Measurements from ENCODE around the gene GMCL1.
"Not testable (repeated sequence)": the region's sequence is repeated elsewhere in the genome, so short reads cannot be mapped to it uniquely, and the experiment has no call there.

The GMCL1 gene

DNA sequence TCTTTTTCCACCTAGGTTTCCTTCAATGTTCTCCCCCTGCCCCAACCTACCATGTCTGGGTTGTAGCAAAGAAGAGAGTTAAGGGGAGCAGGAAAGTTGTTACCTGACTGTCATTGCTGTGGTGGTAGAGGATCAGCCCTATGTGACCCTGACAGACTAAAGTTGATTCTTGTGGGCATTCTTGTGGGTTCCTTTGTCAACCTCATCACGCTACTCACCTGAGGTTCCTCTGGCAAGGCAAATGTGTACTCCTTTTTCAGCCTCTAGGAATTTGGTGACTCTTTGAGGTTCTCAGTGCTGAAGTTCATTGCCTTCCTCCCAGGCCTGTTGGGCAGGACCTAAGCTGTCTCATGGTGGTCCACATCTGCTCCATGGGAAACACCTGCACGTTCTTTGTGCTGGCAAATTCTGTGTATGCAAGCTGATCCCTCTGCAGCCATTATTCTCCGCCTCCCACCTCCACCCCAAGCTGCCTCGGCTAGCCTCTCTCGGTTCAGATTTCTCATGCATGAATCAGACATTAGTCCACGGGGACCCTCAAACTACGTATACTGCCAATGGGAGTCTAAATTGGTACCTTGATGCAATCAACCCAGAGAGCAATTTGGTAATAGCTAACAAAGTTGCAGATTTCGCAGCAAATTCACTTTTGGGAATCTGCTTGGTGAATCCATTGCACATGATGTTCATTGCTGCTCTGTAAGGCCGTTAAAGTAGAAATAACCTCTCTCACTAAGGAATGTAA is 1.5 kb upstream of the GMCL1 start:
- no peak for DNase-seq (ENCODE audit: low spot score)
- TF ChIP-seq, protein P1, sequence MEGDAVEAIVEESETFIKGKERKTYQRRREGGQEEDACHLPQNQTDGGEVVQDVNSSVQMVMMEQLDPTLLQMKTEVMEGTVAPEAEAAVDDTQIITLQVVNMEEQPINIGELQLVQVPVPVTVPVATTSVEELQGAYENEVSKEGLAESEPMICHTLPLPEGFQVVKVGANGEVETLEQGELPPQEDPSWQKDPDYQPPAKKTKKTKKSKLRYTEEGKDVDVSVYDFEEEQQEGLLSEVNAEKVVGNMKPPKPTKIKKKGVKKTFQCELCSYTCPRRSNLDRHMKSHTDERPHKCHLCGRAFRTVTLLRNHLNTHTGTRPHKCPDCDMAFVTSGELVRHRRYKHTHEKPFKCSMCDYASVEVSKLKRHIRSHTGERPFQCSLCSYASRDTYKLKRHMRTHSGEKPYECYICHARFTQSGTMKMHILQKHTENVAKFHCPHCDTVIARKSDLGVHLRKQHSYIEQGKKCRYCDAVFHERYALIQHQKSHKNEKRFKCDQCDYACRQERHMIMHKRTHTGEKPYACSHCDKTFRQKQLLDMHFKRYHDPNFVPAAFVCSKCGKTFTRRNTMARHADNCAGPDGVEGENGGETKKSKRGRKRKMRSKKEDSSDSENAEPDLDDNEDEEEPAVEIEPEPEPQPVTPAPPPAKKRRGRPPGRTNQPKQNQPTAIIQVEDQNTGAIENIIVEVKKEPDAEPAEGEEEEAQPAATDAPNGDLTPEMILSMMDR (IDR thresholded peaks at IDR 0.05) = no peak
- H3K4me3 ChIP-seq = no peak overlapping the region
- H3K27ac ChIP-seq = no peak overlapping the region

DNA sequence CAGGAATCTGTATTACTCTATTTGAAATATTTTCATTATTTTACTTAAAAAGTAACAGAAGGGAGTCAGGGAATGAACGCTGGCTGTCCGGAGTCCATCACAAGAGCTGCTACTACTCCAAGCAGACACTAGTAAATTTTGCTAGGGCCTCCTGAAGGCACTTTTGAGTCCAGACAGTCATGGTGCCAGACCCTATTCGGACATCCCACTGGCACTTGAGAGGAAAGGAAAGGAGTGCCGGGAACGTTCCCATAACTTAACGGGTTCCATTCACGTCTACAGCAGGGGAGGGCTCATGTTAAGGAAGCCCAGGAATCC is 563 bp upstream of the GMCL1 start:
- H3K4me3 ChIP-seq = peak overlapping the region; percentile 84
- TF ChIP-seq, protein P1 (IDR thresholded peaks at IDR 0.05) = no peak
- peak overlapping the region; percentile 96 for H3K27ac ChIP-seq
- no peak for DNase-seq (ENCODE audit: low spot score)

DNA sequence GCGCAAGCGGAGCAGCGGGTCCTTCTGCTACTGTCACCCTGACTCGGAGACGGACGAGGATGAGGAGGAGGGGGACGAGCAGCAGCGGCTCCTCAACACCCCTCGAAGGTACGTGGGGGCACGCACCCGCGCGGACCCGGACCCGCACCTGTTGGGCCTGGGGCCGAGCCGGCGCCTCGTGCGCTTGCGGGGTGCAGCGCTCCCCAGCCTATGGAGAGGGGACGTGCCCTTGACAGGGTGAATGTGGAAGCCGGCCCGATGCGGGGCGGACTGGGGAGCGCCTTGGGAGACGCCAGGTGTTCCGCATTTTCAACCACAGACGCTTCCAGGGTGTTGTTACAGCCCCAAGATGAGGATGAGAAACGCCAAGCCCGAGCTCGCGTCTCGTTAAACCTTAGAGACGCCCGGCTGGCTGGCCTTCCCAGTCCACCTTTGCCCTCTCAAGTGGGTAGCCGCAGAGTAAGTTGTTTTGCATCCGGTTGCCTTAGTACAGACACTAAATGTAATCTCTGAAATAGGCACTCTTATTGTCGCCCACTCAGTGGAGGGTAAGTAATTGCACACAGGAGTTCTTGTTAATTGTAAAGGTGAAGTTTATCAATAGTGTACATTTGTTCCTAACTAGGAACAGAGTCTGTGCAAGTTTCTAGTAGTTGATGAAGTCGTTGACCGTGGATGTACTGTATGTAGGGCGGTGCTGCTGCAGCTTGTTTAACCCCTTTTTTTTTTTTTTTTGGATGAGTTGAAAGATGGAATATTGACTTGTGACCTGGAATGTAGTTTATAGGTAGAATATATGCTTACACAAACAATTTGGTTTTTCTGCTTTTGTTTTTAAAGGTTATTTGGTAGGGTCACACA is 815 bp downstream of the GMCL1 start:
- TF ChIP-seq, protein P1 (IDR thresholded peaks at IDR 0.05) = no peak
- H3K4me3 ChIP-seq = peak overlapping the region; percentile 84
- H3K27ac ChIP-seq = peak overlapping the region; percentile 96
- no peak for DNase-seq (ENCODE audit: low spot score)

DNA sequence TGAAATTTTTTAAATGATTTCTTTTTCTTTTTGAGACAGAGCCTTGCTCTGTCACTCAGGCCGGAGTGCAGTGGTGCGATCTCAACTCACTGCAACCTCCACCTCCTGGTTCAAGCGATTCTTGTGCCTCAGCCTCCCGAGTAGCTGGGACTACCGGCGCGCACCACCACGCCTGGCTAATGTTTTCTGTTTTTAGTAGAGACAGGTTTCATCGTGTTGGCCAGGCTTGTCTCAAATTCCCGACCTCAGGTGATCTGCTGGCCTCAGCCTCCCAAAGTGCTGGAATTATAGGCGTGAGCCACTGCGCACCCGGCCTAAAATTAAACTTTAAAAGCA is 1.4 kb downstream of the GMCL1 start:
- peak overlapping the region; percentile 84 for H3K4me3 ChIP-seq
- H3K27ac ChIP-seq; DNase-seq (ENCODE audit: low spot score): not testable (repeated sequence)

DNA sequence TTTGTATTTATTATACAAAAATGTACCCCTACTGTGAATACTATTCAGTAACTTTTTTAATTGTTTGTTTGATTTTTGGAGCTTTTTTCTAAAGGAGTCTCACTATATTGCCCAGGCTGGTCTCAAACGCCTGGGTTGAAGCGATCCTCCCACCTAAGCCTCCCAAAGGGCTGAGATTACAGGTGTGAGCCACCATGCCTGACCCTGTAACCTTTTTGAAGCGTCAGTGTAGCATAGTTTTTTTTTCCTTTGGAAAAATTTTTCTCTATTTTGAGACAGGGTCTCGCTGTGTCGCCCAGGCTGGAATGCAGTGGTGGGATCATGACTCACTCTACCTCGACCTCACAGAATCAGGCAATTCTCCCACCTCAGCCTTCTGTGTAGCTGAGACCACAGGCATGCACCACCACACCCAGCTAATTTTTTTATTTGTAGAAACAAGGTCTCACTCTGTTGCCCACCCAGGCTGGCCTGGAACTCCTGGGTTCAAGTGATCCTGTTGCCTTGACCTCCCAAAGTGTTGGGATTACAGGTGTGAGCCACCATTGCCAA is 2.0 kb downstream of the GMCL1 start:
- H3K4me3 ChIP-seq = peak overlapping the region; percentile 84
- no peak overlapping the region for H3K27ac ChIP-seq
- no peak for DNase-seq (ENCODE audit: low spot score)
- TF ChIP-seq, protein P1 (IDR thresholded peaks at IDR 0.05) = no peak

DNA sequence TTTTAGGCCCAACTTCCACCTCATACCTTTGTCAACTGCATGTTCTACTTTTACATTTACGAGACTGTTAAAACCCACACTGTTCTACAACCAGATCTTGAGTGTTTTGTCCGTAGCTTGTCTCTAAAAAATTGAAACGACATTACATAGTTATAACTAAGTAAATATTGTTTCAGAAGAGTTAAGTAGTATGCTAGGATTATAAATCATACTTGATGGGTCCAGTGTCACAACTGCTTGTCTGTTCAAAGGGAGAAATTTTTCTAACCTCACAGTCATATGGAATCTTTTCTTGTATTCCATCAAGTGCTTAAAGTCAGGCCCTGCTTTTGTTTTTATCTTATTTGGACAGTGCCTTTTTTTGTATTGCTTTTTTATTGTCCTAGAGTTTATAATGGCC is 4.3 kb downstream of the GMCL1 start:
- DNase-seq (ENCODE audit: low spot score) = no peak
- TF ChIP-seq, protein P1 (IDR thresholded peaks at IDR 0.05) = no peak
- Histone ChIP-seq H3K4me3 (no peak overlapping the region), H3K27ac (no peak overlapping the region)

DNA sequence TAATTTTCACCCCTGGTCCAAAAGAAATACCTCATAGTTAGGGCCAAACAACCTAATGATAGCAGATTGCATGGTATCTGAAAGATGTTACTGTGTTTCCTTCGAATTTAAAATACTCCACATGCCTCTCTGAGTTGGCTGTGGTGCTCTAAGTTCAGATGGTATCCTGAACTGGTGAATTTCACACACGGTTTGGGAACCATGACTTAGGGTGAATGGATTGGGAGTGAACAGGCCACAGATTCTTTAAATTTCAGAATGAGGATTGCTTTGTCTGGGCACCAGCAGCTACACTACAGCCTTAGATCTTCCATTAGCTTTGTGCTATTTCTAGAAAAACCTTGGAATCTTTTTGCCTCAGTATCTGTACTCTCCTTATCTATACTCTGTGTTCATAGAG is 6.2 kb downstream of the GMCL1 start:
- H3K27ac ChIP-seq = no peak overlapping the region
- TF ChIP-seq, protein P1 (IDR thresholded peaks at IDR 0.05) = no peak
- DNase-seq (ENCODE audit: low spot score) = no peak
- H3K4me3 ChIP-seq = no peak overlapping the region
